ENCODE measurements around the gene GNB1. TPM values are rescaled to one million over a fixed set of nuclear protein-coding genes. Genes with fewer than 3 reads are reported as not detected.
A peak's percentile ranks its signal among the peaks of the same experiment; 100 is the strongest.

Gene GNB1
- total RNA-seq, 1 donor from 2014 or later, result 427 TPM

DNA sequence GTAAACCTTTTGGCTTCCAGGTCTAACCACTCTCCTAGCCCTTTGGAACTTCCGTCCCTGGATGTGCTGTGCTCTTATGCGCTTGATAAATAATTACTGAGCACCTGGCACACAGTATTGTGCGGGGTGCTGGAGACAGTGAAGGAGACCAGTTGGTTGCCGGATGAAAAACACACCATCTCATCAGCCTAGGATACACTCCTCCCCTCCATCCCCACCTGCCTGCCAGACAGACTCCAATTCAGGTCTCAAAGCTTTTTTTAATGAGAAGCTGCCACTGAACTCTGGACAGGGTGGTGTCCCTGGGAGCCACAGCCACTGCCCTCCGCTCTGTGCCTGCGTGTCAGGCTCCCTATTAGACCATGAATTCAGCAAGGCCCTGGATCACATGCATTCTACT is 9.2 kb downstream of the GNB1 start:
- Mint-ChIP-seq H3K36me3 (ENCODE audit: low read depth, unreplicated experiment) (peaks cover 27% of the 10 kb centered on the region), H3K27me3 (ENCODE audit: unreplicated experiment) (peaks cover 10% of the 10 kb centered on the region), H3K4me1 (ENCODE audit: unreplicated experiment) (peaks cover 35% of the 10 kb centered on the region), H3K4me3 (ENCODE audit: unreplicated experiment) (no peak overlapping the region), H3K9me3 (ENCODE audit: unreplicated experiment) (no peaks in the 10 kb centered on the region), H3K27ac (ENCODE audit: unreplicated experiment) (no peak overlapping the region)
- no peak for TF ChIP-seq CTCF (IDR thresholded peaks at IDR 0.05; ENCODE audit: unreplicated experiment)
- no peak for DNase-seq (ENCODE audit: low spot score)

DNA sequence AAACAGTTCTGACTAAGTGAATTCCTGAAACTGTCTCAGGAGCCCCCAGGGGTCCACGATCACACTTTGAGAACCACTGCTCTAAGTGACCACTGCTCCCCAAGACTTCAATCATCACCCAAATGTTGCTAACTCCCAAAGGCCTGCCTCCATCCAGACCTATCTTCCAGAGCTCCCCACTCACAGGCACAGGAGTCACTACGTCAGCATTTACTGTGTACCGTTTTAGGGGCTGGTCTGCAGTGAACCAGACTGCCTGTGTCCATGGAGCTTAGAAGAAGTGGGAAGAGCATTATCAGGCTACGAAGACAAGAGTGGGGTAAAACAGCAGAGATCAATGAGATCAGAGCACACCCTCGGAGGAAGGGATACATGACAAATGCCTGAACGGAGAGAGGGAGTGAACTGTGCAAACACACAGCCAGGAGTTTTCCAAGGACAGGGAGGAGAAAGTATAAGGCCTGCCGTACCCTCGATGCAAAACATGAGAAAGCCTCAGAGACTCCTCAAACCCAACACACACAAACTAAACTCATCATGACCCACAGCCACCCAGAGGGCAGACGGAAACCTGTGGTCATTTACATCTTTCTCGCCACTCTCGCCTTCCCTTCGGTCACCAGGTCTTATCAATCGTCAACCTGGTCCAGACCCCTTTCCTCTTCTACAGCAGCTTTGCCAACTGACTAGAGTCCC is 10.1 kb downstream of the GNB1 start:
- Mint-ChIP-seq H3K27me3 (ENCODE audit: unreplicated experiment) (peaks cover 10% of the 10 kb centered on the region), H3K9me3 (ENCODE audit: unreplicated experiment) (no peaks in the 10 kb centered on the region), H3K4me1 (ENCODE audit: unreplicated experiment) (peaks cover 36% of the 10 kb centered on the region), H3K36me3 (ENCODE audit: low read depth, unreplicated experiment) (peaks cover 32% of the 10 kb centered on the region), H3K27ac (ENCODE audit: unreplicated experiment) (peak overlapping the region; percentile 67), H3K4me3 (ENCODE audit: unreplicated experiment) (peak overlapping the region; percentile 33)
- DNase-seq (ENCODE audit: low spot score), result no peak
- no peak for TF ChIP-seq CTCF (IDR thresholded peaks at IDR 0.05; ENCODE audit: unreplicated experiment)

DNA sequence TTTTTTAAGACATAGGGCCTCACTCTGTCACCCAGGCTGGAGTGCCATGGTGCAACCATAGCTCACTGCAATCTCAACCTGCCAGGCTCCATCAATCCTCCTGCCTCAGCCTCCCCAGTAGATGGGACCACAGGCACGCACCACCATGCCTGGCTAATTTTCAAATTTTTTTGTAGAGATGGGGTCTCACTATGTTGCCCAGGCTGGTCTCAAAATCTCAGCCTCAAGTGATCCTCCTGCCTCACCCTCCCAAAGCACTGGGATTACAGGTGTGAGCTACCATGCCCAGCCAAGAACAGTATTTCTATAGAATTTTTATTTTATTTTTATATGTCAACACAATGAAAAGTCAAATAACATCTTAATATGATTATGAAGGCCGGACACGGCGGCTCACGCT is 10.9 kb downstream of the GNB1 start:
- TF ChIP-seq CTCF (IDR thresholded peaks at IDR 0.05; ENCODE audit: unreplicated experiment), result no peak
- Mint-ChIP-seq H3K4me1 (ENCODE audit: unreplicated experiment) (peaks cover 36% of the 10 kb centered on the region), H3K36me3 (ENCODE audit: low read depth, unreplicated experiment) (peaks cover 38% of the 10 kb centered on the region), H3K9me3 (ENCODE audit: unreplicated experiment) (no peaks in the 10 kb centered on the region), H3K27me3 (ENCODE audit: unreplicated experiment) (peaks cover 10% of the 10 kb centered on the region), H3K27ac (ENCODE audit: unreplicated experiment) (peak overlapping the region; percentile 52), H3K4me3 (ENCODE audit: unreplicated experiment) (no peak overlapping the region)
- DNase-seq (ENCODE audit: low spot score), result no peak

DNA sequence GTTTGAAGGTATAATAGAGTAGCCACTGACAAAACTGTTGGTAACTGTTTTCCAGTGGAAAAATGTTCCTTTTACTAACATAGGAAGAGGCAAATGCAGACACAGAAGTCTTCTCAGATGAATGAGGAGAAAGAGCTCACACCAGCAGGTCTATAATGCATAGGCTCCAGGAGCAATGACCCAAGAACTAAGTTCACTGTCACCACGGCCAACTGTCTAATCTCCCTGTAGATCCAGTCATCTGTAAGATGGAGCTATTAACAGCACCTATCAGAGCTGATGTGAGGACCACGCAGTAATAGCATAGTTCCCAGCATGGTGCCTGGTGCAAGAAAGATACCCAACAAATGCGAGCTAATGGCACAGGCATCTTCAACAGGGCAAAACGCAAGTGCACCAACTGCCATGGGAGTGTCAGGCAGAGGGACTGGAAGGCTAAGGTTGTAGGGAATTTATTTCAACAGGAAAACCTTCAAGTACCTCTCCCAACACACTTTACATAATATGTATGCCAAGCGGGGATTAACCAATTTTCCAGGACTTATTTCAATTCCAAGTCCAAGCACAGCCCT is 12.9 kb downstream of the GNB1 start:
- peaks cover 10% of the 10 kb centered on the region for H3K27me3 Mint-ChIP-seq (ENCODE audit: unreplicated experiment)
- no peaks in the 10 kb centered on the region for H3K9me3 Mint-ChIP-seq (ENCODE audit: unreplicated experiment)
- H3K36me3 Mint-ChIP-seq (ENCODE audit: low read depth, unreplicated experiment), result peaks cover 42% of the 10 kb centered on the region
- no peak for DNase-seq (ENCODE audit: low spot score)
- peaks cover 38% of the 10 kb centered on the region for H3K4me1 Mint-ChIP-seq (ENCODE audit: unreplicated experiment)
- H3K27ac Mint-ChIP-seq (ENCODE audit: unreplicated experiment), result peak overlapping the region; percentile 1
- H3K4me3 Mint-ChIP-seq (ENCODE audit: unreplicated experiment), result peak overlapping the region; percentile 66
- no peak for TF ChIP-seq CTCF (IDR thresholded peaks at IDR 0.05; ENCODE audit: unreplicated experiment)

DNA sequence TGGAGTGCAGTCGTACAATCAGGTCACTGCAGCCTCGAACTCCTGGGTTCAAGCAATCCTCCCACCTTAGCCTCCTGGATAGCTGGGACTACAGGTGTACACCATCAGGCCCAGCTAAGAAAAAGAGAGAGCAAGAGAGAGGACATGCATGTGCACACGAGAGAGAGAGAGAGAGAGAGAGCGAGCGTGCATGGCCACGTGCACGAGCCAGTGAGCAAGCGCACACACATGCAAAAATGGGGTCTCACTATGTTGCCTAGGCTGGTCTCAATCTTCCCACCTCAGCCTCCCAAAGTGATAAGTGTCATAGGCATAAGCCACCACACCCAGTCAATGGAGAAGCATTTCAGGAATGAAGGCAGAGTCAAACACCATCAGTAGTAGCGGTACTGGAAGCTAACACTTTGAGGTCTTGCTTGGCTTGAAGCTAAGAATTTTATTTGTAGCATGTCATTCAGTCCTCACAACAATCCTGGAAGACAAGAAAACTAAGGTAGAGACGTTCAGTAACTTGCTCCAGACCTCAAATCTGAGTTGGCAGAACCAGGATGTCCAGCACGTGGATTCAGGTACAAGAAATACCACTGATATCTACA is 14.5 kb downstream of the GNB1 start:
- no peaks in the 10 kb centered on the region for H3K9me3 Mint-ChIP-seq (ENCODE audit: unreplicated experiment)

More for the DNA sequence above, 14.5 kb downstream of the GNB1 start:
- H3K4me3 Mint-ChIP-seq (ENCODE audit: unreplicated experiment), result no peak overlapping the region
- H3K27me3 Mint-ChIP-seq (ENCODE audit: unreplicated experiment), result peaks cover 14% of the 10 kb centered on the region
- peaks cover 53% of the 10 kb centered on the region for H3K36me3 Mint-ChIP-seq (ENCODE audit: low read depth, unreplicated experiment)
- TF ChIP-seq CTCF (IDR thresholded peaks at IDR 0.05; ENCODE audit: unreplicated experiment), result no peak
- no peak for DNase-seq (ENCODE audit: low spot score)
- no peak overlapping the region for H3K27ac Mint-ChIP-seq (ENCODE audit: unreplicated experiment)
- H3K4me1 Mint-ChIP-seq (ENCODE audit: unreplicated experiment), result peaks cover 42% of the 10 kb centered on the region

All from endothelial cell (in vitro differentiated cells).